ENCODE results near the gene CRYBG2.

CRYBG2 gene

GRCh38 chr1:26280333-26281042 lies 73.4 kb downstream of the CRYBG2 start:
- in situ Hi-C loops (cut with HindIII; ENCODE audit: low pct_unique_long_range_greater_than_20kb, low sequenced_read_pairs) = no loop called here
- DNase-seq (ENCODE audit: low read depth in 1 of 2, low spot score in 1 of 2) = no peak
- TF ChIP-seq JUND (IDR thresholded peaks at IDR 0.05; ENCODE audit: low read depth) = no peak

DNA sequence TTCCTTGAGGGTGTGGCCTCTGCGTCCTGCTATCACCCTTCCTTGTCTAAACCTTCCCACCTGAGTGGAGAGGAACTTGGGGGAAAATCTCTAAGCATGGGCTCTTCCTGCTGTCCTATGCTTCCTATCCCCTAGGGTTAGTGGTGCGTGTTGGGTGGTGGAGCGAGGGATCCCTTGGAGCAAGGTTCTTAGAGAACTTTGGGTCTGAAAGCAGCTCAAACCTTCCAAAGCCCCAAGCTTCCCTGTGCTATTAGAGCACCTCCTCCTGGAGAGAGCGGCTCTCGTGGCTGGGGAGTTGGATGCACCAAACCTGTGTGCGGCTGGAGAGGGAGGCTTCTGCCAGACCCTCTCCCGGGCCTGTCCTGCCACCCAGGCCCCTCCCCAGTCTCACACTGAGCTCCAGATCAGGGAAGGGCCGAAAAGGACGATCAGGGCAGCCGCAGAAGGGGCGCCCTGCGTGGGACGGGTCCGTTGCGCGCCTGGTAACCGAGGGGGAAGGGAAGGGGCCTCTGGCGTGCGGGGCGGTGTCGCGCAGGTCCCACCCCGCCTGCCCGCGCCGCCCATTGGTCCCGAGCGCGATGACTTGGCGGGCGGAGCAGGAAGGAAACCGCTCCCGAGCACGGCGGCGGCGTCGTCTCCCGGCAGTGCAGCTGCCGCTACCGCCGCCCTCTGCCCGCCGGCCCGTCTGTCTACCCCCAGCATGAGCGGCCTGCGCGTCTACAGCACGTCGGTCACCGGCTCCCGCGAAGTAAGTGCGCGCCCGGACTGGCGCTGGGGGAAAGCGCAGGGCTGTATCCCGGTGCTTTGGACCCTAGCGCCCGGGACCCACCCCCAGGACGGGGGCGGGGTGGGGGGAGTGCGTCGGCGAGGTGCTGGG lies 74.2 kb downstream of the CRYBG2 start, which contains the start of gene SH3BGRL3:
TSS of gene SH3BGRL3 (plus strand) at position 631 of the 877 bp plus-strand sequence. CDS start at position 701, 70 bp downstream.
- no peak for TF ChIP-seq JUND (IDR thresholded peaks at IDR 0.05; ENCODE audit: low read depth)
- in situ Hi-C loops (cut with HindIII; ENCODE audit: low pct_unique_long_range_greater_than_20kb, low sequenced_read_pairs) = no loop called here
- peak; percentile 56 to 71 for DNase-seq (ENCODE audit: low read depth in 1 of 2, low spot score in 1 of 2)

DNA sequence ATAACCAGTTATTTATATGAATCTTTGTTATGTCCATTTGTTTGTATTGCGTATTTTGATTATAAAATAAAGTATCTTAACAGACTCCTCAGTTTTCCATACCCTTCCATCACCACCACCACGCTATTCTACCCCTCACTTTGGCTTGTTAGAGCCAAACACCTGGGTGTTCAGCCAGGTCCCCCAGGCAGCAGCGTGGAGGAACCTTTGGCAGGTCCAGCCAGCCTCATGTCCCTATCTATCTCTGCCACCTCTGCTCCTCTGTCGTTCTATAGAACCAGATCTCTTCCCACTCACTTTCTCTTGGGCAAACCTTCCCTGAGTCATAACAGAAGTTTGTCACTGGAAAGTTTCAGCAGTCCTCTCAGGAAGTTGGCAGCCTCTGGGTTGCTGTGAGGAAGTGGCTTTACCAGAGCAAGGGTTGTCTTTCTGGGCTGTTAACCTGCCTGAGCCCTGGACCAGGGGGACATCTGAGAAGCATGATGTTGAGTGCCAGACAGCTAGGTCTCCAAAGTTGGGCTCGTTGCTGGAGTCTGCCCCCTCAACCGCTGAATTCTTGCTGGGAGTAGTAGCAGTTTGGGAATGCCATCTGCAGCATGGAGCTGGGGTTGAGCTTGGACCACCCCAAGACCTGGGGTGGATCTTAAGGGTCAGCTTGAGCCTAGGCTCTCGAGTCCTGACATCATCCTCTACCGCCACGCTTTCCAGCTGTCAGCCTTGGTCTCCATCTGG lies 75.0 kb downstream of the CRYBG2 start:
- no peak for TF ChIP-seq JUND (IDR thresholded peaks at IDR 0.05; ENCODE audit: low read depth)
- in situ Hi-C loops (cut with HindIII; ENCODE audit: low pct_unique_long_range_greater_than_20kb, low sequenced_read_pairs) = no loop called here
- no peak for DNase-seq (ENCODE audit: low read depth in 1 of 2, low spot score in 1 of 2)

GRCh38 chr1:26278303-26278702 lies 75.6 kb downstream of the CRYBG2 start:
- in situ Hi-C loops (cut with HindIII; ENCODE audit: low pct_unique_long_range_greater_than_20kb, low sequenced_read_pairs) = no loop called here
- DNase-seq (ENCODE audit: low read depth in 1 of 2, low spot score in 1 of 2) = no peak
- TF ChIP-seq JUND (IDR thresholded peaks at IDR 0.05; ENCODE audit: low read depth) = no peak

- no peak for TF ChIP-seq JUND (IDR thresholded peaks at IDR 0.05; ENCODE audit: low read depth)
- DNase-seq (ENCODE audit: low read depth in 1 of 2, low spot score in 1 of 2) = no peak
- in situ Hi-C loops (cut with HindIII; ENCODE audit: low pct_unique_long_range_greater_than_20kb, low sequenced_read_pairs) = no loop called here
Measured at GRCh38 chr1:26277719-26278118, 76.2 kb downstream of the CRYBG2 start.

DNA sequence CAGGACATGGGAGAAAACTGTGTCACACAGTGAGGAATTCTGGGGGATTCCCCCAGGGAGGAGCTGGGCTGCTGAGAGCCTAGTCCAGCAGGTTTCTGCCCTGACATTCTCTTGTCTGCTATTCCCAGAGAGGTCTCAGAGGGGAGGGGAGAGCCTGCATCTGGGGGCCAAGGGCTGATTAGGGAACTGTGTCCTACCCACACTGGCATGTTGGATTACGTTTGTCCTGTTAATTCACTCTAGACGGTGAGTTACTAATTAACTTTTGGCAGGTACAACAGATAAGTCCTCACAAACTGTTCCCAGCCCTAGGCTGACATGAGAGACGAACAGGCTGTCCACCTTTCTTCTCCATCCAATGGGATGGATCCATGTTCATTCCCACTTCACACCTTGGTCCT lies 76.7 kb downstream of the CRYBG2 start:
- in situ Hi-C loops (cut with HindIII; ENCODE audit: low pct_unique_long_range_greater_than_20kb, low sequenced_read_pairs) = no loop called here
- TF ChIP-seq JUND (IDR thresholded peaks at IDR 0.05; ENCODE audit: low read depth) = no peak
- no peak for DNase-seq (ENCODE audit: low read depth in 1 of 2, low spot score in 1 of 2)

DNA sequence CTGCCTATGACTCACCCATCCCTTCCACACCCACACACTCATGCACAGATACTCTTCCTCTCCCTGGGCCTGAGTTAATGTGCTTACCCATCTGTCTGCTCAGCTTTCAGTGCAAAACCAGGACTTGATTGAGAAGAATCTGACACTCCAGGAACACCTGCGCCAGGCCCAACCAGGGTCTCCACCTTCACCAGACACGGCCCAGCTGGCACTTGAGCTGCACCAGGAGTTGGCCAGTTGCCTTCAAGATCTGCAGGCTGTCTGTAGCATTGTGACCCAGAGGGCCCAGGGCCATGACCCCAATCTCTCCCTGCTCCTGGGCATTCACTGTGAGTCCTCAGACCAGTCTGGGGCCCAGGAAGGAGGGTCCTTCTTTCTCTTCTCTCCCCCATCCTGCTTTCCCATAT lies 77.5 kb downstream of the CRYBG2 start:
- in situ Hi-C loops (cut with HindIII; ENCODE audit: low pct_unique_long_range_greater_than_20kb, low sequenced_read_pairs) = no loop called here
- no peak for TF ChIP-seq JUND (IDR thresholded peaks at IDR 0.05; ENCODE audit: low read depth)
- no peak for DNase-seq (ENCODE audit: low read depth in 1 of 2, low spot score in 1 of 2)

DNA sequence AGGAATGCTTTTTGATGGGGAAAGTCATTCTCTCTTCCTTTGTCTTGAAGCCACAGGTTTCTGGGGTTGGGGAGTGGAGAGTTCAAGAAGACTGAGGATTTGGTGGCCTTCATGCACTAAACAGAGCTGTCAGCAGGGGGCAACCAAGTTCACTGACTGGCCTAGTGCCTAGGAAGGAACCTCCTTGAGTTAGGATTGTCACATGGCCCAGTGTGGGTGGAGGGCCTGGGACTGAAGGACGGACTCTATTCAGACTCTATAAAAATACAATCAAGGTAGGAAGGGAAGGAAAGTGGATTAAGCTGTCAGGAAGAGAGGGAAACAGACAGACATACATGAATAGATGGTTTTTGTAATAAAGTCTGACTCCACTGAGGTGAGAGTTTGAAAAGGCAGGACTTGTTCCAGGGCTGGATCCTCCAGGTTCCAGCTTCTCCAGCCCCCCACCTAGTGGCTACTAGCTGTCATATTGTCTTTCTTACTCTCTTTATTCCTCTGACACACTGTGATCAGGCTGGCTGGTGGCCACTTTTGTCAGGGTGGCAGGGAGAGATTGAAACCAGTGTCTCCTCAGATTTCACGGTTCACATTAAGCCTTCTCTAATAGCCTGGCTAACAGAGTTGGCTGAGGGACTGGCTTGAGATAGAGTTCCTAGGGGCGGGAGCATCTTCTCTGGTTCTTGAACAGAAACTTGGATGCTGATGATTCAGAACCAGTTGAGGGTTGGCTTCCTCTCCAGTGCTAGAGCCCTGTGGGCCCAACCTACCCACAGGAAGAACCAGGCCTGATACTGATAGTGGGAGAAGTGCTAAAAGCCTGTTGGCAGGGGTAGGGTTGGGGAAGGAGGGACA lies 78.1 kb downstream of the CRYBG2 start:
- peak; percentile 64 to 82 for DNase-seq (ENCODE audit: low read depth in 1 of 2, low spot score in 1 of 2)
- no peak for TF ChIP-seq JUND (IDR thresholded peaks at IDR 0.05; ENCODE audit: low read depth)
- in situ Hi-C loops (cut with HindIII; ENCODE audit: low pct_unique_long_range_greater_than_20kb, low sequenced_read_pairs) = no loop called here

- in situ Hi-C loops (cut with HindIII; ENCODE audit: low pct_unique_long_range_greater_than_20kb, low sequenced_read_pairs) = no loop called here
- no peak for DNase-seq (ENCODE audit: low read depth in 1 of 2, low spot score in 1 of 2)
- no peak for TF ChIP-seq JUND (IDR thresholded peaks at IDR 0.05; ENCODE audit: low read depth)
Measured at GRCh38 chr1:26274801-26275425, 79.0 kb downstream of the CRYBG2 start.

Measured in T47D (cell line).